Gastrocnemius medialis (tissue), 4 donors: ENCODE measurements around the gene AFTPH.

ENCODE experiments used
- POLR2A ChIP-seq, 2 donors: fragments of 450-650 bp; IDR thresholded peaks; one replicate each; pipeline ENCODE4 v1.6.1; 2017; ENCODE audit warnings: antibody characterized with exemption in 2 of 2, mild to moderate bottlenecking in 2 of 2, moderate library complexity in 2 of 2
- TF ChIP-seq, protein P1 (sequence below), 5 experiments: fragments of 450-650 bp in 3 of 5; fragments of 200-600 bp in 2 of 5; sonication (generic) in 2 of 5; IDR thresholded peaks in 4 of 5; conservative IDR thresholded peaks in 1 of 5; 1 replicate in 4 of 5; 2 replicates in 1 of 5; pipeline ENCODE4 v1.5.1; 2016 to 2019; ENCODE audit warnings: antibody characterized with exemption in 5 of 5, mild to moderate bottlenecking in 3 of 5, moderate library complexity in 3 of 5

GRCh38 chr2:64635976-64636911, 112.1 kb downstream of the AFTPH start:
- TF ChIP-seq, protein P1, sequence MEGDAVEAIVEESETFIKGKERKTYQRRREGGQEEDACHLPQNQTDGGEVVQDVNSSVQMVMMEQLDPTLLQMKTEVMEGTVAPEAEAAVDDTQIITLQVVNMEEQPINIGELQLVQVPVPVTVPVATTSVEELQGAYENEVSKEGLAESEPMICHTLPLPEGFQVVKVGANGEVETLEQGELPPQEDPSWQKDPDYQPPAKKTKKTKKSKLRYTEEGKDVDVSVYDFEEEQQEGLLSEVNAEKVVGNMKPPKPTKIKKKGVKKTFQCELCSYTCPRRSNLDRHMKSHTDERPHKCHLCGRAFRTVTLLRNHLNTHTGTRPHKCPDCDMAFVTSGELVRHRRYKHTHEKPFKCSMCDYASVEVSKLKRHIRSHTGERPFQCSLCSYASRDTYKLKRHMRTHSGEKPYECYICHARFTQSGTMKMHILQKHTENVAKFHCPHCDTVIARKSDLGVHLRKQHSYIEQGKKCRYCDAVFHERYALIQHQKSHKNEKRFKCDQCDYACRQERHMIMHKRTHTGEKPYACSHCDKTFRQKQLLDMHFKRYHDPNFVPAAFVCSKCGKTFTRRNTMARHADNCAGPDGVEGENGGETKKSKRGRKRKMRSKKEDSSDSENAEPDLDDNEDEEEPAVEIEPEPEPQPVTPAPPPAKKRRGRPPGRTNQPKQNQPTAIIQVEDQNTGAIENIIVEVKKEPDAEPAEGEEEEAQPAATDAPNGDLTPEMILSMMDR (IDR thresholded peaks at IDR 0.05 in 4 of 5, conservative IDR thresholded peaks at IDR 0.05 in 1 of 5): no peak
- TF ChIP-seq POLR2A (IDR thresholded peaks at IDR 0.05): no peak
